Measurements from ENCODE around the gene TECR.
"Not testable (repeated sequence)": the region's sequence is repeated elsewhere in the genome, so short reads cannot be mapped to it uniquely, and the experiment has no call there.

TECR gene

DNA sequence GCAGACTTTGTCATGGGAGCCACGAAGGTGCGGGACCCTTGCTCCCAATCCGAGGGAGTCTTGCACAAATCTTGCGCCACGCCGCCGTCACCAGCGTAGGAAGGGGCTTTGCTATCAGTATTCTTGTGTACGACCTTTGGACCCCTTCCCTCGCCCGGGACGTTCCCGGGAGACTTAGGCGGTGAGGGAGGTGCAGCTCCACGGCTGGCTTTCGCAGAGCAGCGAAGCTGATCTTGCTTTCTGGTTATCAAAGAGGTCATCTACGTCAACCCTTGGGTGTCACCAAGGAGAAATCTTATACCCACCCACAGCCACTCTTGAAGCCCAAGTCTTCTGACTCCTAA lies 583 bp downstream of the TECR start:
- no peak for TF ChIP-seq PAX5 (IDR thresholded peaks at IDR 0.05; ENCODE audit: insufficient read depth, low read length, severe bottlenecking)
- TF ChIP-seq POLR2A (IDR thresholded peaks at IDR 0.05; ENCODE audit: low read depth, low read length) = no peak
- TF ChIP-seq SPI1 (IDR thresholded peaks at IDR 0.05; ENCODE audit: low read depth, low read length) = no peak
- no peak for DNase-seq (ENCODE audit: insufficient read length, low spot score)
- no peak for FAIRE-seq

- FAIRE-seq = no peak
- no peak for DNase-seq (ENCODE audit: insufficient read length, low spot score)
Measured at GRCh38 chr19:14530506-14530905, 1.1 kb downstream of the TECR start.

DNA sequence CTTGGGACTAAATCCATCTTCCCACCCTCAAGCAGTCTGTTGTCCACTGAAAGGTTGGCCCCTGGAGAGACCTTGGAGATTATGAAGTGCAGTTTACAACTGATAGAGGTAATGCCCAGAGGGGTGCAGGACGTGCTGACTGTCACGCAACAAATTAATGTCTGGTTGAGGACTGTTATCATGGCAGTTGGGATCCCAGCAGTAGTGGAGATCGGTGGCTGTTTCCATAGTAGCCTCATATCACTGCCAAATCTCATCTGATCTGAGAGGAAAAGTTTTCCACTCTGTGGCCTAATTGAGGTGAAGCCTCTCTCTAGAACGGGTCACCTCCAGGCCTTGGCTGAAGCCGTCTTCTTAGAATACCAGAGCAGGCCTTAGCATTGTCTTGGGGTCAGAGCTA lies 4.1 kb downstream of the TECR start:
- FAIRE-seq = no peak
- TF ChIP-seq POU2F2 (IDR thresholded peaks at IDR 0.05; ENCODE audit: low read depth, low read length) = no peak
- TF ChIP-seq POLR2AphosphoS5 (IDR thresholded peaks at IDR 0.05; ENCODE audit: low read depth, low read length) = no peak
- TF ChIP-seq POLR2A (IDR thresholded peaks at IDR 0.05; ENCODE audit: low read depth, low read length) = no peak
- TF ChIP-seq TAF1 (IDR thresholded peaks at IDR 0.05; ENCODE audit: low read depth, low read length) = no peak
- TF ChIP-seq PAX5 (IDR thresholded peaks at IDR 0.05; ENCODE audit: insufficient read depth, low read length, severe bottlenecking) = no peak
- no peak for TF ChIP-seq SPI1 (IDR thresholded peaks at IDR 0.05; ENCODE audit: low read depth, low read length)
- DNase-seq (ENCODE audit: insufficient read length, low spot score) = no peak

More at GRCh38 chr19:14530506-14530905, 1.1 kb downstream of the TECR start:
- TF ChIP-seq PAX5 (IDR thresholded peaks at IDR 0.05; ENCODE audit: insufficient read depth, low read length, severe bottlenecking) (no peak), SPI1 (IDR thresholded peaks at IDR 0.05; ENCODE audit: low read depth, low read length) (peak; percentile 69)

DNA sequence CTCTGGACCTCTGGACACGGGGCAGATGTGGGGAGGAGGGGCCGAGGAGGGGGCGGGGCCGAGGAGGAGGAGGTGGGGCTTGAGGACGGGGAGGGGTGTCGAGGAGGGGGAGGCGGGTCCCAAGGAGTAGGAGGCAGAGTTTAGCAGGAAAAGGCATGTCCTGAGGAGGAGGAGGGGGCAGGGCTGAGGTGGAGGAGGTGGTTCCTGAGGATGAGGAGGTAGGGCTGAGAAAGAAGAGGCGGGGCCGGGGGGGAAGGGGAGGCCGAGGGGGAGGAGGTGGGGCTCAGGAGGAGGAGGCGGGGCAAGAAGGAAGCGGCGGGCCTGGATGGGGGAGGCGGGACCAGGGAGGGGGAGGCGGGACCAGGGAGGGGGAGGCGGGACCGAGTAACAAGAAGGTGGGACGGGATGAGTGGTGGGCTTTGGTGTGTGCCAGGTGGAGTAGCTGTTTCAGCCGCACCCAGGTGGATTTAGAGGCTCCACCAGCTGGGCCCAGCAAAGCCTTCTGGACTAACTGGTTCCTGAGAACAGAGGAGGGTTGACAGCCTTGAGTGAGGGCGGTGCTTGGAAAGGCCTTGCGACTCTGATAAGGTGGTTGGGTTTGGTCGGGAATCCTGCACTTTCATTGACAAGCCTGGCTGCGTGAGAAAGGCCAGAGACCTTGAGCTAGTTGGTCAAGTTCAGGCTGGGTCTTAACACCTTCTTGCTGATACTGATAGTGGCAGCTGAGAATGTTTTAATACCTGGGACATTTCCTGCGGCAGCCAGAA lies 7.7 kb downstream of the TECR start:
- TF ChIP-seq POLR2A (IDR thresholded peaks at IDR 0.05; ENCODE audit: low read depth, low read length) = no peak
- no peak for TF ChIP-seq POU2F2 (IDR thresholded peaks at IDR 0.05; ENCODE audit: low read depth, low read length)
- no peak for TF ChIP-seq POLR2AphosphoS5 (IDR thresholded peaks at IDR 0.05; ENCODE audit: low read depth, low read length)
- no peak for TF ChIP-seq PAX5 (IDR thresholded peaks at IDR 0.05; ENCODE audit: insufficient read depth, low read length, severe bottlenecking)
- no peak for TF ChIP-seq SPI1 (IDR thresholded peaks at IDR 0.05; ENCODE audit: low read depth, low read length)
- no peak for FAIRE-seq
- no peak for DNase-seq (ENCODE audit: insufficient read length, low spot score)

GRCh38 chr19:14540741-14541525 lies 11.5 kb downstream of the TECR start:
- DNase-seq (ENCODE audit: insufficient read length, low spot score) (no peak), FAIRE-seq (no peak)
- TF ChIP-seq TAF1 (IDR thresholded peaks at IDR 0.05; ENCODE audit: low read depth, low read length) = no peak
- TF ChIP-seq POU2F2 (IDR thresholded peaks at IDR 0.05; ENCODE audit: low read depth, low read length) = no peak
- TF ChIP-seq PAX5 (IDR thresholded peaks at IDR 0.05; ENCODE audit: insufficient read depth, low read length, severe bottlenecking) = no peak
- TF ChIP-seq SPI1 (IDR thresholded peaks at IDR 0.05; ENCODE audit: low read depth, low read length) = no peak
- no peak for TF ChIP-seq POLR2AphosphoS5 (IDR thresholded peaks at IDR 0.05; ENCODE audit: low read depth, low read length)
- no peak for TF ChIP-seq POLR2A (IDR thresholded peaks at IDR 0.05; ENCODE audit: low read depth, low read length)

- FAIRE-seq; DNase-seq (ENCODE audit: insufficient read length, low spot score): not testable (repeated sequence)
Measured at GRCh38 chr19:14541979-14542378, 12.6 kb downstream of the TECR start.

- DNase-seq (ENCODE audit: insufficient read length, low spot score) (no peak), FAIRE-seq (no peak)
- TF ChIP-seq SPI1 (IDR thresholded peaks at IDR 0.05; ENCODE audit: low read depth, low read length) (no peak), POU2F2 (IDR thresholded peaks at IDR 0.05; ENCODE audit: low read depth, low read length) (no peak), TAF1 (IDR thresholded peaks at IDR 0.05; ENCODE audit: low read depth, low read length) (no peak), POLR2AphosphoS5 (IDR thresholded peaks at IDR 0.05; ENCODE audit: low read depth, low read length) (no peak), POLR2A (IDR thresholded peaks at IDR 0.05; ENCODE audit: low read depth, low read length) (no peak), PAX5 (IDR thresholded peaks at IDR 0.05; ENCODE audit: insufficient read depth, low read length, severe bottlenecking) (no peak)
Measured at GRCh38 chr19:14542711-14543328, 13.4 kb downstream of the TECR start.

- FAIRE-seq (no peak), DNase-seq (ENCODE audit: insufficient read length, low spot score) (no peak)
- TF ChIP-seq TAF1 (IDR thresholded peaks at IDR 0.05; ENCODE audit: low read depth, low read length) = no peak
- TF ChIP-seq POU2F2 (IDR thresholded peaks at IDR 0.05; ENCODE audit: low read depth, low read length) = no peak
- no peak for TF ChIP-seq POLR2A (IDR thresholded peaks at IDR 0.05; ENCODE audit: low read depth, low read length)
- no peak for TF ChIP-seq POLR2AphosphoS5 (IDR thresholded peaks at IDR 0.05; ENCODE audit: low read depth, low read length)
- no peak for TF ChIP-seq PAX5 (IDR thresholded peaks at IDR 0.05; ENCODE audit: insufficient read depth, low read length, severe bottlenecking)
- no peak for TF ChIP-seq SPI1 (IDR thresholded peaks at IDR 0.05; ENCODE audit: low read depth, low read length)
Measured at GRCh38 chr19:14544047-14544446, 14.7 kb downstream of the TECR start.

DNA sequence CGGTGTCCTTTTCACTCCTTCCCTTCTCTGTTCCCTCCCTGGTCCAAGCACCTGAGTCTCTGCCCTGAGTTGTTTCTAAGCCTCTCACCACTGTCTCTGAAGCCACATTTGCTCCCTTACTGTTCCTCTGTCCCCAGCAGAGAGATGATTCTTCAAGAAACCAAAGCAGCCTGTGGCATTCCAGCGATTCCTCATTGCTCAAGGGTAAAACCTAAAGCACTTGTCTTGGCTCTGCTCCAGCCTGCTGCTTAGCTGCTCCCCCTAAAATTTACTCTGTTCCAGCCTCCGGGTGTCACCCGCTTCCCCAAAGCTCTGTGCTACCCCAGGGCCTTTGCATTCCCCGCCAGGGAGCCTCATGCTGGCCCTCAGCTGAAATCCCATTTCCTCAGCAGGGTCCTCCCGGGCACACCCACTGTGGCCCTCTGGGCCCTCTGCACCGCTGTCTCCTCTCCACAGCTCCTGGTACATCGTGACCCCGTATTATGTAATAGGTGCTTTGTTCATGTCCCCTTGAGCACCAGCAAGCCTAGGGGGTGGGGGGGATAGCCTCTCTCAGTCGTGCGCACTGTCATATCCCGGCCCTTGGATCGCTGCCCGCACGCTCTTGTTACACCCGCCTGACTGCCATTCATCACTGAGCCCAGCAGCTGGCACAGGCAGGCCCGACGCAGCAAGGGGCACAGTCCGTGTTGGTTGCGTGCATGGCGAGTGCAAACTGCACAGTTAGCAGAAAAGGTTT lies 15.8 kb downstream of the TECR start:
- no peak for FAIRE-seq
- TF ChIP-seq SPI1 (IDR thresholded peaks at IDR 0.05; ENCODE audit: low read depth, low read length) = no peak
- no peak for TF ChIP-seq POLR2AphosphoS5 (IDR thresholded peaks at IDR 0.05; ENCODE audit: low read depth, low read length)
- no peak for TF ChIP-seq POLR2A (IDR thresholded peaks at IDR 0.05; ENCODE audit: low read depth, low read length)
- TF ChIP-seq TAF1 (IDR thresholded peaks at IDR 0.05; ENCODE audit: low read depth, low read length) = no peak
- TF ChIP-seq PAX5 (IDR thresholded peaks at IDR 0.05; ENCODE audit: insufficient read depth, low read length, severe bottlenecking) = no peak
- TF ChIP-seq POU2F2 (IDR thresholded peaks at IDR 0.05; ENCODE audit: low read depth, low read length) = no peak
- no peak for DNase-seq (ENCODE audit: insufficient read length, low spot score)
